ENCODE data around the gene KLF17. TPM values are rescaled to one million over a fixed set of nuclear protein-coding genes. Genes with fewer than 3 reads are reported as not detected.

The KLF17 gene
- polyA plus RNA-seq, 1 donor (not counting 4 experiments of a cell fraction or from before 2014, with no cell fraction given), result not detected

DNA sequence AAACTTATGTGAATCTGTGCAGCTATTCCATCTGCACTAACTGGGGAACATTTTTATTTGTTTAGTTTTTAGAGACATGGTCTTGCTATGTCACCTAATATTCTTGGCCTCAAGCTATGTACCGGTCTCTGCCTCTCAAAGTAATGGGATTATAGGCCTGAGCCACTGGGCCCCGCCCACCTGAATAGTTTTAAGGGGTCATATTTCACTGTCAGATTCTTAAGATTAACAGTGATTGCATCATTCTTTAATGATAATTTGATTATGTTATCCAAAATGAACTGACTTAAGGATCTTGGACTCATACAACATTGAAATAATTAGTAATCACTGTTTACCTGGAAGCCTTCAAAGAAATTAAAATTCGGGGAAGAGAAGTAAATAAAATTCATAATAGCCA is 35.4 kb downstream of the KLF17 start:
- no peak overlapping the region for H3K4me2 ChIP-seq (ENCODE audit: control insufficient read depth, extremely low read depth, insufficient read depth, low read depth, low read length)
- H3K4me1 ChIP-seq (ENCODE audit: control insufficient read depth, extremely low read depth, insufficient read depth, low read length), result peaks cover 5% of the 10 kb centered on the region
- no peaks in the 10 kb centered on the region for H3K36me3 ChIP-seq (ENCODE audit: control insufficient read depth in 2 of 2, extremely low read depth in 1 of 2, insufficient read depth in 2 of 2, low read length in 2 of 2)
- H3K9ac ChIP-seq (ENCODE audit: control insufficient read depth, extremely low read depth, insufficient read depth, low read length), result no peak overlapping the region
- H3K27me3 ChIP-seq (ENCODE audit: control insufficient read depth, extremely low read depth, insufficient read depth, low read length), result peaks cover 5% of the 10 kb centered on the region
- H3K9me3 ChIP-seq (ENCODE audit: control insufficient read depth, low read depth, low read length), result no peaks in the 10 kb centered on the region
- H2AFZ ChIP-seq (ENCODE audit: control insufficient read depth, low read length), result no peak overlapping the region
- no peak for DNase-seq (ENCODE audit: low read depth, low spot score)
- no peak for TF ChIP-seq EZH2 (IDR thresholded peaks at IDR 0.05; ENCODE audit: low read length)
- TF ChIP-seq, protein P1, sequence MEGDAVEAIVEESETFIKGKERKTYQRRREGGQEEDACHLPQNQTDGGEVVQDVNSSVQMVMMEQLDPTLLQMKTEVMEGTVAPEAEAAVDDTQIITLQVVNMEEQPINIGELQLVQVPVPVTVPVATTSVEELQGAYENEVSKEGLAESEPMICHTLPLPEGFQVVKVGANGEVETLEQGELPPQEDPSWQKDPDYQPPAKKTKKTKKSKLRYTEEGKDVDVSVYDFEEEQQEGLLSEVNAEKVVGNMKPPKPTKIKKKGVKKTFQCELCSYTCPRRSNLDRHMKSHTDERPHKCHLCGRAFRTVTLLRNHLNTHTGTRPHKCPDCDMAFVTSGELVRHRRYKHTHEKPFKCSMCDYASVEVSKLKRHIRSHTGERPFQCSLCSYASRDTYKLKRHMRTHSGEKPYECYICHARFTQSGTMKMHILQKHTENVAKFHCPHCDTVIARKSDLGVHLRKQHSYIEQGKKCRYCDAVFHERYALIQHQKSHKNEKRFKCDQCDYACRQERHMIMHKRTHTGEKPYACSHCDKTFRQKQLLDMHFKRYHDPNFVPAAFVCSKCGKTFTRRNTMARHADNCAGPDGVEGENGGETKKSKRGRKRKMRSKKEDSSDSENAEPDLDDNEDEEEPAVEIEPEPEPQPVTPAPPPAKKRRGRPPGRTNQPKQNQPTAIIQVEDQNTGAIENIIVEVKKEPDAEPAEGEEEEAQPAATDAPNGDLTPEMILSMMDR (optimal IDR thresholded peaks at IDR 0.05 in 1 of 3, IDR thresholded peaks at IDR 0.05 in 1 of 3, conservative IDR thresholded peaks at IDR 0.05 in 1 of 3; ENCODE audit: extremely low read depth in 1 of 3, insufficient read depth in 2 of 3, low read length in 3 of 3), result no peak
- H3K27ac ChIP-seq (ENCODE audit: control insufficient read depth, insufficient read depth, low read length), result no peak overlapping the region
- no peaks in the 10 kb centered on the region for H3K79me2 ChIP-seq (ENCODE audit: control insufficient read depth, insufficient read depth, low read length)
- no peaks in the 10 kb centered on the region for H4K20me1 ChIP-seq (ENCODE audit: control insufficient read depth, extremely low read depth, insufficient read depth, low read length)
- dilution Hi-C loops (cut with MboI; ENCODE audit: extremely low pct_ligation_motif_present, low sequenced_read_pairs), result no loop called here
- no peaks in the 10 kb centered on the region for H3K9me1 ChIP-seq (ENCODE audit: control insufficient read depth, extremely low read depth, insufficient read depth, low read length)
- no peak overlapping the region for H3K4me3 ChIP-seq (ENCODE audit: control insufficient read depth in 2 of 3, extremely low read depth in 1 of 3, insufficient read depth in 2 of 3, low read depth in 1 of 3, low read length in 3 of 3)
- no peak for FAIRE-seq

DNA sequence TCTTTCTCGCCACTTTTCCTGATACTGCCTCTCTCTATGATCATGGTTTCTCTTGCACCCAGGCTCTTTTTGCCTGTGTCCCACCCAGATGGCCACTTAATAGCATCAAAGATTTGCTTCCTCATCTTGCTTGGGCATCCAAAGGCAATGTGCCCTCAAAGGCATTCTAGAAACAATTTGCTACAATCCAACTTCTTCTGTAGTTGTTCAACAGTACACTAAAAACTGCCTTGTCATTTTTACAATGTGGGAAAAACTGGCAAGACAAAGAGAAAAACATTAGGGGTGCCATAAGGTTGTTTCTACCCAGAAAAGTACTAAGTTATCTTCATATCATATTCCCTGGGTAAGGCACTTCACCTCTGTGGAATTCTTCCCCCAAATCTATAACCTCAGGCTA is 39.3 kb downstream of the KLF17 start:
- H3K4me3 ChIP-seq (ENCODE audit: control insufficient read depth in 2 of 3, extremely low read depth in 1 of 3, insufficient read depth in 2 of 3, low read depth in 1 of 3, low read length in 3 of 3), result no peak overlapping the region
- H3K4me2 ChIP-seq (ENCODE audit: control insufficient read depth, extremely low read depth, insufficient read depth, low read depth, low read length), result no peak overlapping the region
- no peak for DNase-seq (ENCODE audit: low read depth, low spot score)
- no peaks in the 10 kb centered on the region for H3K79me2 ChIP-seq (ENCODE audit: control insufficient read depth, insufficient read depth, low read length)
- H3K9ac ChIP-seq (ENCODE audit: control insufficient read depth, extremely low read depth, insufficient read depth, low read length), result no peak overlapping the region
- dilution Hi-C loops (cut with MboI; ENCODE audit: extremely low pct_ligation_motif_present, low sequenced_read_pairs), result no loop called here
- H4K20me1 ChIP-seq (ENCODE audit: control insufficient read depth, extremely low read depth, insufficient read depth, low read length), result no peaks in the 10 kb centered on the region
- H3K9me3 ChIP-seq (ENCODE audit: control insufficient read depth, low read depth, low read length), result no peaks in the 10 kb centered on the region
- TF ChIP-seq EZH2 (IDR thresholded peaks at IDR 0.05; ENCODE audit: low read length), result no peak
- TF ChIP-seq, protein P1 (optimal IDR thresholded peaks at IDR 0.05 in 1 of 3, IDR thresholded peaks at IDR 0.05 in 1 of 3, conservative IDR thresholded peaks at IDR 0.05 in 1 of 3; ENCODE audit: extremely low read depth in 1 of 3, insufficient read depth in 2 of 3, low read length in 3 of 3), result no peak
- H3K27me3 ChIP-seq (ENCODE audit: control insufficient read depth, extremely low read depth, insufficient read depth, low read length), result no peaks in the 10 kb centered on the region
- H2AFZ ChIP-seq (ENCODE audit: control insufficient read depth, low read length), result no peak overlapping the region
- no peaks in the 10 kb centered on the region for H3K36me3 ChIP-seq (ENCODE audit: control insufficient read depth in 2 of 2, extremely low read depth in 1 of 2, insufficient read depth in 2 of 2, low read length in 2 of 2)
- H3K27ac ChIP-seq (ENCODE audit: control insufficient read depth, insufficient read depth, low read length), result no peak overlapping the region
- no peaks in the 10 kb centered on the region for H3K9me1 ChIP-seq (ENCODE audit: control insufficient read depth, extremely low read depth, insufficient read depth, low read length)
- H3K4me1 ChIP-seq (ENCODE audit: control insufficient read depth, extremely low read depth, insufficient read depth, low read length), result peaks cover 5% of the 10 kb centered on the region
- no peak for FAIRE-seq
